ENCODE data around the gene RGS16. TPM values are rescaled to one million over a fixed set of nuclear protein-coding genes. Genes with fewer than 3 reads are reported as not detected.

The RGS16 gene
- total RNA-seq, 1 experiment from 2014 or later: 0.23 TPM

DNA sequence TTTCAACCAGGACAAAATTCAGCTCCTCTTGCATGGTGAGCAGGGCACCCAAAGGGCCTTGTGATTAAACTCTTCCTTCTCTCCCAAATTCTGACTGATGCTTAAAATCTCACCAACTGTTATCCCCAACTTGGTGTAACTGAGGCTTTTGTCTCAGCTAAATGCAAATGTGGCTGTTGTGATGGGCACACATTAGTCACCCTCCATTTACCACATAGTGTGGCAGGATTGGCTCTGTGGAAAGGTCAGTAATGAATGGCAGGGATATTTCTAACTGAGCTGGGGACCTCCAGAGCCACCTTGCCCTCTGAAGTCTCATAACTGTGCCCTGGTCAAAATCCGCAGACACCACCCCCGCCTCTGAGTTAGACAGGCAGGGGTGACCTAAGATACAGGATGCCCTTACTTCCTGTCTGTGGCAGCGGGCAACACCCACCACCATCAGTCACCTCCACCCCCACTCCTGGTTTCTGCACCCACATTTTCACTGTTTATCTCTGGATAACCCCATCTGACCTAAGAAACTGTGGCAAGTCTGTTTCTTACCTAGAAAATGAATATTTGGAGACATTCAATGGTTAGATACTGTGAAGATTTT is 25.4 kb upstream of the RGS16 start:
- POLR2A ChIA-PET: no interaction called here
- Histone ChIP-seq H3K36me3 (ENCODE audit: control insufficient read depth, insufficient read depth, low read length) (no peaks in the 10 kb centered on the region), H3K4me3 (ENCODE audit: low read depth in 2 of 2, low read length in 2 of 2) (no peak overlapping the region), H3K4me1 (ENCODE audit: control insufficient read depth, insufficient read depth, low read length) (no peaks in the 10 kb centered on the region), H3K27ac (ENCODE audit: low read length) (no peak overlapping the region), H3K27me3 (ENCODE audit: control insufficient read depth, insufficient read depth, low read length) (0 out of 2 replicates have a peak, but pooled peaks cover 2% of the 10 kb centered on the region), H3K9me3 (ENCODE audit: control insufficient read depth, insufficient read depth, low read depth, low read length) (no peaks in the 10 kb centered on the region)
- no TSS peak for BruUV-seq (replicated peaks)
- CTCF ChIA-PET: no interaction called here
- in situ Hi-C loops (cut with HindIII; ENCODE audit: low pct_unique_long_range_greater_than_20kb, low sequenced_read_pairs) (no loop called here), intact Hi-C loops (cut with micrococcal nuclease; ENCODE audit: unreplicated experiment) (no loop called here)
- TF ChIP-seq, protein P1, sequence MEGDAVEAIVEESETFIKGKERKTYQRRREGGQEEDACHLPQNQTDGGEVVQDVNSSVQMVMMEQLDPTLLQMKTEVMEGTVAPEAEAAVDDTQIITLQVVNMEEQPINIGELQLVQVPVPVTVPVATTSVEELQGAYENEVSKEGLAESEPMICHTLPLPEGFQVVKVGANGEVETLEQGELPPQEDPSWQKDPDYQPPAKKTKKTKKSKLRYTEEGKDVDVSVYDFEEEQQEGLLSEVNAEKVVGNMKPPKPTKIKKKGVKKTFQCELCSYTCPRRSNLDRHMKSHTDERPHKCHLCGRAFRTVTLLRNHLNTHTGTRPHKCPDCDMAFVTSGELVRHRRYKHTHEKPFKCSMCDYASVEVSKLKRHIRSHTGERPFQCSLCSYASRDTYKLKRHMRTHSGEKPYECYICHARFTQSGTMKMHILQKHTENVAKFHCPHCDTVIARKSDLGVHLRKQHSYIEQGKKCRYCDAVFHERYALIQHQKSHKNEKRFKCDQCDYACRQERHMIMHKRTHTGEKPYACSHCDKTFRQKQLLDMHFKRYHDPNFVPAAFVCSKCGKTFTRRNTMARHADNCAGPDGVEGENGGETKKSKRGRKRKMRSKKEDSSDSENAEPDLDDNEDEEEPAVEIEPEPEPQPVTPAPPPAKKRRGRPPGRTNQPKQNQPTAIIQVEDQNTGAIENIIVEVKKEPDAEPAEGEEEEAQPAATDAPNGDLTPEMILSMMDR (IDR thresholded peaks at IDR 0.05): no peak
- no peak for TF ChIP-seq SIN3A (IDR thresholded peaks at IDR 0.05; ENCODE audit: borderline replicate concordance, insufficient read depth, low read depth, low read length)
- no peak for TF ChIP-seq TCF7L2 (IDR thresholded peaks at IDR 0.05; ENCODE audit: low read depth, low read length)
- TF ChIP-seq POLR2AphosphoS5 (IDR thresholded peaks at IDR 0.05; ENCODE audit: low read depth, low read length): no peak
- TF ChIP-seq, protein P2, sequence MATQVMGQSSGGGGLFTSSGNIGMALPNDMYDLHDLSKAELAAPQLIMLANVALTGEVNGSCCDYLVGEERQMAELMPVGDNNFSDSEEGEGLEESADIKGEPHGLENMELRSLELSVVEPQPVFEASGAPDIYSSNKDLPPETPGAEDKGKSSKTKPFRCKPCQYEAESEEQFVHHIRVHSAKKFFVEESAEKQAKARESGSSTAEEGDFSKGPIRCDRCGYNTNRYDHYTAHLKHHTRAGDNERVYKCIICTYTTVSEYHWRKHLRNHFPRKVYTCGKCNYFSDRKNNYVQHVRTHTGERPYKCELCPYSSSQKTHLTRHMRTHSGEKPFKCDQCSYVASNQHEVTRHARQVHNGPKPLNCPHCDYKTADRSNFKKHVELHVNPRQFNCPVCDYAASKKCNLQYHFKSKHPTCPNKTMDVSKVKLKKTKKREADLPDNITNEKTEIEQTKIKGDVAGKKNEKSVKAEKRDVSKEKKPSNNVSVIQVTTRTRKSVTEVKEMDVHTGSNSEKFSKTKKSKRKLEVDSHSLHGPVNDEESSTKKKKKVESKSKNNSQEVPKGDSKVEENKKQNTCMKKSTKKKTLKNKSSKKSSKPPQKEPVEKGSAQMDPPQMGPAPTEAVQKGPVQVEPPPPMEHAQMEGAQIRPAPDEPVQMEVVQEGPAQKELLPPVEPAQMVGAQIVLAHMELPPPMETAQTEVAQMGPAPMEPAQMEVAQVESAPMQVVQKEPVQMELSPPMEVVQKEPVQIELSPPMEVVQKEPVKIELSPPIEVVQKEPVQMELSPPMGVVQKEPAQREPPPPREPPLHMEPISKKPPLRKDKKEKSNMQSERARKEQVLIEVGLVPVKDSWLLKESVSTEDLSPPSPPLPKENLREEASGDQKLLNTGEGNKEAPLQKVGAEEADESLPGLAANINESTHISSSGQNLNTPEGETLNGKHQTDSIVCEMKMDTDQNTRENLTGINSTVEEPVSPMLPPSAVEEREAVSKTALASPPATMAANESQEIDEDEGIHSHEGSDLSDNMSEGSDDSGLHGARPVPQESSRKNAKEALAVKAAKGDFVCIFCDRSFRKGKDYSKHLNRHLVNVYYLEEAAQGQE (IDR thresholded peaks at IDR 0.05; ENCODE audit: insufficient read depth in 1 of 2, low read depth in 2 of 2, low read length in 1 of 2): no peak
- no peak for DNase-seq (ENCODE audit: low read depth, low spot score)
- no peak for ATAC-seq

DNA sequence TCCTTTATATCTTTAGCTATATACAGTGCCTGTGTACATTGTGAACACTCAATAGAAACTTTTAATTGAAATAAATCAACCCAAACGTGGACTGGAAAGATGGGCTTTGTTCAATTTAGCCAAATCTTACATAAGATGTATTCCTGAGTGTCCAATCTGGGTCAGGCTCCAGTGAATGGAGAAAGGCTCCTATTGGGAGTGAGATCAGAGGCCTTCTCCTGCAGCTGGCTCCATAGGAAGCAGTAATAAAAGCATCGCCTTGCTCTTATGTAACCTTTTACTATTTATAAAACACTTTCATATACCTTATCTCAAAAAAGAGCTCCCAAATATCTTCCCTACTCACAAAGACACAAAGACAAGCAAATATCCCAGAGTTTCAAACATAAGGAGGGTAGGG is 24.9 kb upstream of the RGS16 start:
- Histone ChIP-seq H3K4me3 (ENCODE audit: low read depth in 2 of 2, low read length in 2 of 2) (no peak overlapping the region), H3K9me3 (ENCODE audit: control insufficient read depth, insufficient read depth, low read depth, low read length) (no peaks in the 10 kb centered on the region), H3K36me3 (ENCODE audit: control insufficient read depth, insufficient read depth, low read length) (no peaks in the 10 kb centered on the region), H3K27ac (ENCODE audit: low read length) (no peak overlapping the region), H3K4me1 (ENCODE audit: control insufficient read depth, insufficient read depth, low read length) (no peaks in the 10 kb centered on the region), H3K27me3 (ENCODE audit: control insufficient read depth, insufficient read depth, low read length) (0 out of 2 replicates have a peak, but pooled peaks cover 2% of the 10 kb centered on the region)
- no peak for TF ChIP-seq SIN3A (IDR thresholded peaks at IDR 0.05; ENCODE audit: borderline replicate concordance, insufficient read depth, low read depth, low read length)
- TF ChIP-seq, protein P2 (IDR thresholded peaks at IDR 0.05; ENCODE audit: insufficient read depth in 1 of 2, low read depth in 2 of 2, low read length in 1 of 2): no peak
- TF ChIP-seq TCF7L2 (IDR thresholded peaks at IDR 0.05; ENCODE audit: low read depth, low read length): no peak
- TF ChIP-seq POLR2AphosphoS5 (IDR thresholded peaks at IDR 0.05; ENCODE audit: low read depth, low read length): no peak
- TF ChIP-seq, protein P1 (IDR thresholded peaks at IDR 0.05): no peak
- ChIA-PET POLR2A (no interaction called here), CTCF (no interaction called here)
- BruUV-seq (replicated peaks): no TSS peak
- ATAC-seq (no peak), DNase-seq (ENCODE audit: low read depth, low spot score) (no peak)
- intact Hi-C loops (cut with micrococcal nuclease; ENCODE audit: unreplicated experiment) (no loop called here), in situ Hi-C loops (cut with HindIII; ENCODE audit: low pct_unique_long_range_greater_than_20kb, low sequenced_read_pairs) (no loop called here)
